Memory B cell (primary cell): Measurements from ENCODE around the gene HUNK.

Source experiments
- ATAC-seq: fragments of 150-1000 bp; cut with Tn5 transposase; 2 replicates; pipeline ENCODE4 v1.10.0; 2021; ENCODE audit warnings: low read depth, mild to moderate bottlenecking, moderate library complexity
- DNase-seq, 2 donors: peaks; one replicate each; pipeline ENCODE4 v3.0.0; 2022; ENCODE audit warnings: low spot score in 2 of 2
- H3K27ac Mint-ChIP-seq: one replicate; pipeline ENCODE4 v1.8.0; 2022; ENCODE audit warnings: mild to moderate bottlenecking, moderate library complexity, mixed read lengths
- H3K27me3 Mint-ChIP-seq: one replicate; pipeline ENCODE4 v1.8.0; 2022; ENCODE audit warnings: mixed read lengths
- H3K36me3 Mint-ChIP-seq: one replicate; pipeline ENCODE4 v1.8.0; 2022; ENCODE audit warnings: mild to moderate bottlenecking, mixed read lengths
- H3K4me1 Mint-ChIP-seq: one replicate; pipeline ENCODE4 v1.8.0; 2022; ENCODE audit warnings: mixed read lengths
- H3K4me3 Mint-ChIP-seq: one replicate; pipeline ENCODE4 v1.8.0; 2022; ENCODE audit warnings: mild to moderate bottlenecking, moderate library complexity, mixed read lengths
- H3K9me3 Mint-ChIP-seq: one replicate; pipeline ENCODE4 v1.8.0; 2022; ENCODE audit warnings: mixed read lengths

HUNK gene

GRCh38 chr21:31877463-31877957 is 4.7 kb downstream of the HUNK start:
- no peak overlapping the region for H3K27ac Mint-ChIP-seq
- H3K36me3 Mint-ChIP-seq = no peaks in the 10 kb centered on the region
- H3K9me3 Mint-ChIP-seq = no peaks in the 10 kb centered on the region
- peaks cover 18% of the 10 kb centered on the region for H3K27me3 Mint-ChIP-seq
- peaks cover 2% of the 10 kb centered on the region for H3K4me1 Mint-ChIP-seq
- ATAC-seq (no peak), DNase-seq (no peak)
- H3K4me3 Mint-ChIP-seq = no peak overlapping the region

GRCh38 chr21:31878831-31879230 is 6.0 kb downstream of the HUNK start:
- DNase-seq (no peak), ATAC-seq (no peak)
- peaks cover 21% of the 10 kb centered on the region for H3K27me3 Mint-ChIP-seq

DNA sequence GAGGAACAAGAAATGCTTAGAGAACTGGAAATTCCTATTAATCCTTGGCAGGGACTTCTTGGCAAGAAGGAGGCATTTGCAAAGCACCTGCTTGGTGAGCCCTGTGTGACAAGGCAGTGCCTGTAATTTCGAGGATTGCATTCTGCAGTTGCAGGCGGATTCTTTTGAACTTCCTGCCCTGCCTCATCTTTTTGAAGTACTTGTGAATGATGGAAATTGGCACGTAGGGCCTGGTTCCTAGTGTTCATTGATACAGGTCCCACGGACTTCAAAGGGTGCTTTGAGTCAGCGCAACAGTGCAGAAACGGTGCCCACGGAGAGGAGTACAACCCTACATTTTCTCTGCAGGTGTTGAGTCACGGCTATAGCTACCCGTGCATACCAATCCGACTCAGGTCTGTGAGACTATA is 6.4 kb downstream of the HUNK start:
- Mint-ChIP-seq H3K4me3 (no peak overlapping the region), H3K27ac (no peak overlapping the region), H3K36me3 (peaks cover 2% of the 10 kb centered on the region), H3K9me3 (peaks cover 4% of the 10 kb centered on the region), H3K27me3 (peaks cover 22% of the 10 kb centered on the region), H3K4me1 (peaks cover 2% of the 10 kb centered on the region)
- DNase-seq = no peak
- ATAC-seq = no peak

More at GRCh38 chr21:31878831-31879230, 6.0 kb downstream of the HUNK start:
- no peak overlapping the region for H3K27ac Mint-ChIP-seq
- H3K4me3 Mint-ChIP-seq = no peak overlapping the region
- peaks cover 4% of the 10 kb centered on the region for H3K9me3 Mint-ChIP-seq
- no peaks in the 10 kb centered on the region for H3K36me3 Mint-ChIP-seq
- peaks cover 2% of the 10 kb centered on the region for H3K4me1 Mint-ChIP-seq

DNA sequence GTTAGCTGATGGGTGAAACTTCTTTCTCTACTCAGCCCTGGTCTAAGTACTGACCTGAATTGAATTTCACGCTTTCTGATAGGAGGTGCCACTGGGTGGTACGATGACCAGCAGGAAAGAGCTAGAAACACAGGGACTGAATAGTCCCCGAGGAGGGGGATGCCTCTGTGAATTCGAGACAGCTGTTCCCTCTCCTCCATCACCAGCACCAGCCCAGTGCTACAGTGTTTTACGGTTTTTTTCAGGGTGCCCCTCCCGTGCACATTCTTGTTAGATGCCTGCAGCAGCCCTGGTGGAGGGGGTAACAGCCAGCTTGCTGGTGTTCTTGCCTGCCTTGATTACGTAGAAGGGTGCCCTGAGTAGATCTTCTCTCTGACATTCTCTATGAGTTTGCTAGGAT is 7.1 kb downstream of the HUNK start:
- H3K4me1 Mint-ChIP-seq = no peaks in the 10 kb centered on the region
- ATAC-seq (no peak), DNase-seq (no peak)
- no peak overlapping the region for H3K4me3 Mint-ChIP-seq
- H3K9me3 Mint-ChIP-seq = peaks cover 4% of the 10 kb centered on the region
- peaks cover 19% of the 10 kb centered on the region for H3K27me3 Mint-ChIP-seq
- no peak overlapping the region for H3K27ac Mint-ChIP-seq
- peaks cover 2% of the 10 kb centered on the region for H3K36me3 Mint-ChIP-seq

DNA sequence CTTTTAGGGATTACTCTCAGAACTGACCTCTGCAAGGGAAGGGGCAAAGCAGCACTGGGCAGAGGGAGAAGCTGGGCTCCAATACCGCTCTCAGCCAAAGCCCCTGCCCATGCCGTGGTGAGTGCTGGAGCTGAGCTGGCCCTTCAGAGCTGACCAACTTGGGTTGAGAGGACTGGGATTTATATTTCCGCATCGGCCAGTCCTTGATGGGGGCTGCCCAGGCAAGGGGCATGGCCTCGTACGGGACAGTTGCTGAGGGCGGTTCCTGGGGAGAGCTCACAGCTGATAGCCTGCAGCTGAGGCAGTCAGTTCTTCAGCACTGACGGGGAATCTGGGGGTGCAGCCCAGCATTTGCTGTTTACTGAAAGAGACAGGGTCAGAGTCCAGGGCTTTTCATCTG is 8.0 kb downstream of the HUNK start:
- H3K4me3 Mint-ChIP-seq = no peak overlapping the region

GRCh38 chr21:31882711-31883110 is 9.9 kb downstream of the HUNK start:
- ATAC-seq (no peak), DNase-seq (no peak)
- Mint-ChIP-seq H3K36me3 (peaks cover 2% of the 10 kb centered on the region), H3K4me1 (no peaks in the 10 kb centered on the region), H3K9me3 (peaks cover 4% of the 10 kb centered on the region), H3K27me3 (peaks cover 14% of the 10 kb centered on the region), H3K27ac (no peak overlapping the region), H3K4me3 (no peak overlapping the region)

More for the DNA sequence above, 8.0 kb downstream of the HUNK start:
- ATAC-seq = no peak
- Mint-ChIP-seq H3K9me3 (peaks cover 4% of the 10 kb centered on the region), H3K27ac (no peak overlapping the region), H3K36me3 (peaks cover 2% of the 10 kb centered on the region), H3K4me1 (no peaks in the 10 kb centered on the region), H3K27me3 (peaks cover 16% of the 10 kb centered on the region)
- DNase-seq = no peak

- H3K4me3 Mint-ChIP-seq = no peak overlapping the region
- no peak overlapping the region for H3K27ac Mint-ChIP-seq
- peaks cover 12% of the 10 kb centered on the region for H3K27me3 Mint-ChIP-seq
- DNase-seq (no peak), ATAC-seq (no peak)
- peaks cover 4% of the 10 kb centered on the region for H3K9me3 Mint-ChIP-seq
- H3K4me1 Mint-ChIP-seq = peaks cover 2% of the 10 kb centered on the region
- H3K36me3 Mint-ChIP-seq = peaks cover 2% of the 10 kb centered on the region
Measured at GRCh38 chr21:31885146-31885545, 12.3 kb downstream of the HUNK start.

DNA sequence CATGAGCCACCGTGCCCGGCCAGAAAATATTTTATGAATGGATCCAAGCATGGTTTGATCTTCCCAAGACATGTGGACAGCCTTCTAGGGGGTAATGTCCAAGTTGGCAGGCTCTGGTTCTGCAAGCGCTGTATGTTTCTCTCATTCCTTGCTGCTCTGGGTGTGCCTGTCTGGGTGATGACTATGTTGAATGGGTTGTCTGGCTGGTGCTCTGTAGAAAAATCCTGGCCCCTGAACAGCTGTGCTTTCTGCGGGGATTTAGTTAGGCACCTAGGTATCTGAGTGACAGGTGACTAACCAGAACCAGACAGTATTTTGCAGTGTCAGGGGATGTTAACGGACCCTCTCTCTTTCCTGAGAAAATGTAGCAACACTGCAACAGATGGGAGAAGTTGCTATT is 14.1 kb downstream of the HUNK start:
- H3K4me3 Mint-ChIP-seq = no peak overlapping the region
- peaks cover 4% of the 10 kb centered on the region for H3K9me3 Mint-ChIP-seq
- ATAC-seq (no peak), DNase-seq (no peak)
- H3K4me1 Mint-ChIP-seq = peaks cover 2% of the 10 kb centered on the region
- peaks cover 2% of the 10 kb centered on the region for H3K36me3 Mint-ChIP-seq
- no peak overlapping the region for H3K27ac Mint-ChIP-seq
- H3K27me3 Mint-ChIP-seq = peaks cover 7% of the 10 kb centered on the region

DNA sequence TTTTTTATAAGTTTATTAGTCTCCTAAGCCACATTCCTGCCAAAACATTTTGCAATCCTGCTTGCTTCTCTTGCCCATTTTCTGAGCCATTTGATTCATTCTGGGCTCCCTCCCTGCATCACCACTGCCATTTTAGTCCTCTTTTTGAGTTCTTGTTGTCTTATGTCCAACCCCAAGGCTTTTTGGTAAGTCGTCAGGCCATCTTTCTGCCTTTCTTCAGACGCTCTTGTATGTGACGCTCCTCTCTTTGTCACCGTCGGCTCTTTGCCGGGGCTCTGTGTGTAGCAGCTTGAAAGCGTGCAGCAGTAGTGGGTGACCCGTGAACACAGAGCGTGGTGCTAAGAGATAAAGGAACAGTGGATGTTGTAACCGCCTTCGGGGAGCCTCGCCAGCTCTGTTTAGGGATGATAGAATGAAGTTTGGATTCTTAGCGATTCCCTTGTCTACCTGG is 14.6 kb downstream of the HUNK start:
- Mint-ChIP-seq H3K9me3 (peaks cover 4% of the 10 kb centered on the region), H3K4me3 (no peak overlapping the region), H3K27ac (no peak overlapping the region), H3K4me1 (peaks cover 2% of the 10 kb centered on the region), H3K36me3 (peaks cover 2% of the 10 kb centered on the region), H3K27me3 (peaks cover 7% of the 10 kb centered on the region)
- DNase-seq (no peak), ATAC-seq (no peak)

DNA sequence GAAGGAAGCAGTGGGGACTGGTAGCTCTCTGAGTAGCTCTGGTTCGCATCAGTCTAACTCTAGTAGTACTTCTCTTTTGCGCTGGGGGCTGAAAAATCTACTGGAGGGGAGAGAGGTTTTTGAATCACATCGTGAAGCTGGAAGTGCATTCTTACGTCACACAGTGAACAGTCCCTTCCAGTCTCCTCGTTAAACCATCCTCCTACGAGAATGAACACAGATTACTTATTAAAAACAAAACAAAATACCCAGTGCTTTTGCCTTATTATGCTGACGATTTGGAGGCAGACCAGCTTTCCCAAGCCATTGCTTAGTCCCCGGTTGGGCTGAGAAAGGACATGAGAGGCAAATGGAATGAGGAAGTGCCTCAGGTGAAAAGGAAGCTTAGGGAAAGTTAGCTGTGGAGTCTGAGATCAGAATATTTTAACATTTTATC is 16.1 kb downstream of the HUNK start:
- DNase-seq (no peak), ATAC-seq (no peak)
- no peak overlapping the region for H3K27ac Mint-ChIP-seq
- H3K4me1 Mint-ChIP-seq = peaks cover 2% of the 10 kb centered on the region
- peaks cover 8% of the 10 kb centered on the region for H3K27me3 Mint-ChIP-seq
- H3K36me3 Mint-ChIP-seq = peaks cover under 1% of the 10 kb centered on the region
- H3K9me3 Mint-ChIP-seq = no peaks in the 10 kb centered on the region
- no peak overlapping the region for H3K4me3 Mint-ChIP-seq

DNA sequence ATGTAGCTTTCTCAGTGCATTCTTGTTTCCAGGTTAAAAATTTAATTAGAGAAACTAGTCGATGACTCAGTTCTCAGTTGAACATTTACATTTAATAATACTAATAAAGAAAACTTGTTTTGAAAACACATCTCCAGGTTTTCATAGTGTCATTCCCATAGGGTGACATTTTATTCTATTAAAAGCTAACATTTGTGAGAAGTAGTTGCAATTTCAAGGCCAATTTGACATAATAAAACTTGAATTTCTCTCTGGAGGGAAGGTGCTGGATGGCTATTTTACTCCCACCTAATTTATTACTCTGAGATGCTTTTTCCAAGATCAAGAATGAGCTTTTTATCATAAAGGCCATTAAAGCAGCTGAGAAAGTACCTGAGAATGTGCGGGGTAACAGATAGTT is 16.6 kb downstream of the HUNK start:
- ATAC-seq (no peak), DNase-seq (no peak)
- Mint-ChIP-seq H3K27me3 (peaks cover 7% of the 10 kb centered on the region), H3K9me3 (no peaks in the 10 kb centered on the region), H3K36me3 (no peaks in the 10 kb centered on the region), H3K4me1 (peaks cover 2% of the 10 kb centered on the region), H3K27ac (no peak overlapping the region), H3K4me3 (no peak overlapping the region)

GRCh38 chr21:31892686-31893085 is 19.9 kb downstream of the HUNK start:
- H3K27ac Mint-ChIP-seq = no peak overlapping the region
- H3K27me3 Mint-ChIP-seq = peaks cover 5% of the 10 kb centered on the region
- H3K36me3 Mint-ChIP-seq = no peaks in the 10 kb centered on the region
- peaks cover 2% of the 10 kb centered on the region for H3K4me1 Mint-ChIP-seq
- no peak overlapping the region for H3K4me3 Mint-ChIP-seq
- DNase-seq = no peak
- H3K9me3 Mint-ChIP-seq = no peaks in the 10 kb centered on the region
- ATAC-seq = no peak

- H3K4me3 Mint-ChIP-seq = no peak overlapping the region
- H3K27ac Mint-ChIP-seq = no peak overlapping the region
- H3K9me3 Mint-ChIP-seq = no peaks in the 10 kb centered on the region
- no peak for DNase-seq
- no peaks in the 10 kb centered on the region for H3K36me3 Mint-ChIP-seq
- H3K27me3 Mint-ChIP-seq = peaks cover 5% of the 10 kb centered on the region
- ATAC-seq = no peak
- peaks cover 2% of the 10 kb centered on the region for H3K4me1 Mint-ChIP-seq
Measured at GRCh38 chr21:31893851-31894415, 21.1 kb downstream of the HUNK start.

DNA sequence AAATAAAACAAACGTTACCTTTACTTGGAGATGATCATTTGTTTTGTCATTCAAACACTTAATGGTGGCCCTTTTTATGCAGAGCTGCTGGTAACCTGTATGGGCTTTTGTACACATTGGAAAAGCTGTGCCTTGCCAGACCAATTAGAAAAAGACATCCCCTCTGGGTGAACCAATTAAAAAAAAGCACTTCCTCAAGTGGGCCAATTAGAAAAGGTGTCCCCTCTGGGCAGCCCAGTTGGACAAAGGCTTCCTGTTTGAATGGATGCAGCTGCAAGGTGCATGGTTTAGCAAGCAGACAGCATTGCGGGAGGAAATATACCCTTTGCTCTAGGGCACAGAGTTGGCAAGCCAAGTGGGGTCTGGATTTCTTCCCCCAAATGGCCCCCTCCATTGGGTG is 21.6 kb downstream of the HUNK start:
- ATAC-seq (no peak), DNase-seq (no peak)
- Mint-ChIP-seq H3K36me3 (no peaks in the 10 kb centered on the region), H3K9me3 (no peaks in the 10 kb centered on the region), H3K27me3 (peaks cover 5% of the 10 kb centered on the region), H3K4me3 (no peak overlapping the region), H3K4me1 (no peaks in the 10 kb centered on the region), H3K27ac (no peak overlapping the region)
